Adipose tissue (tissue), 3 donors: ENCODE data around the gene RYR2. TPM values are rescaled to one million over a fixed set of nuclear protein-coding genes. Genes with fewer than 3 reads are reported as not detected.

Experiments used
- H3K27ac ChIP-seq: one replicate; pipeline ENCODE4 v1.5.1; 2013; ENCODE audit warnings: low read depth, low read length
- WGBS, 3 donors: extraction: QIAGEN DNeasy Blood & Tissue Kit; methylation state at CpG; one replicate each; pipeline ENCODE4 v1.1.7; 2013; 5-methylcytosine and 5-hydroxymethylcytosine counted together
- polyA plus RNA-seq, 3 donors: library from polyadenylated mRNA; stranded (reverse); fragments of 200-250 nt; gene quantifications; one replicate each; pipeline ENCODE4 v1.2.3, GENCODE V29; 2013
- donor health status: healthy with polysubstance abuse.
- donor health status: Bipolar disorder and iron deficiency.
- donor health status: healthy.

Gene RYR2
- polyA plus RNA-seq, 3 donors: 0.23 to 1.1 (median 0.36) TPM

DNA sequence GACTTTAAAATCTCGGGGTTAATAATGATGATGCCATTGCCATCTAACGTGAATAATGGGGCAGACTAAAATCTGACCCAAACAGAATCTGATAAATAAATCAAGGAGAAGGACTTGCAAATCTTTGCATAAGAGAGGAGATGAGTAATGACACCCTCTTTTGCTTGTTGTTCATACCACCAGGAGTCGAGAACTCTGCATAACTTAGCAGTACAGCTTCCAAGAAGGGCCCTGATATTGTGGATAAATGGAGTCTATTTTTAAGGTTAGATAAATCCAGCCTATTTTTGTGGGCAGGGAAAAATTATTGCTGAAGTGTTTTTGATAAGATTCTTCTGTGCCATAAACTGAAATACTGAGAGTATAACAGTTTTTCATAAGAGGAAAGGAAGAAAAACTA, 17.3 kb downstream of the RYR2 start:
- H3K27ac ChIP-seq: no peak overlapping the region
- WGBS, 3 donors: 66 to 74% (median 66%) methylated on average over 3 of the region's 3 CpGs

DNA sequence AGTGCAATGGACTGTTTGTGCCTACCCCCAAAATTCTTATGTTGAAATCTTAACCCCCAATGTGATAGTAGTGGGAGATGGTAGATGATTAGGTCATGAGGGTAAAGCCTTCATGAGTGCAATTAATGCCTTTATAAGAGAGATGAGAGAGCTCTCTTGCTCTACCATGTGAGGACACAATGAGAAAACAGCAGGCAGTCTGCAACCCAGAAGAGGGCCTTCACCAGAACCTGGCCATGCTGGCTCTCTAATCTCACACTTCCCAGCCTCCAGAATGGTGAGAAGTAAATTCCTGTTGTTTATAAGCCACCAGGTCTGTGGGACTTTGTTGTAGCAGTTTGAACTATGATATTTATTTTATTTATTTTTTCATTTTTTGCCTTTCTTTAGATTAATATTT, 21.0 kb downstream of the RYR2 start:
- H3K27ac ChIP-seq: no peak overlapping the region

DNA sequence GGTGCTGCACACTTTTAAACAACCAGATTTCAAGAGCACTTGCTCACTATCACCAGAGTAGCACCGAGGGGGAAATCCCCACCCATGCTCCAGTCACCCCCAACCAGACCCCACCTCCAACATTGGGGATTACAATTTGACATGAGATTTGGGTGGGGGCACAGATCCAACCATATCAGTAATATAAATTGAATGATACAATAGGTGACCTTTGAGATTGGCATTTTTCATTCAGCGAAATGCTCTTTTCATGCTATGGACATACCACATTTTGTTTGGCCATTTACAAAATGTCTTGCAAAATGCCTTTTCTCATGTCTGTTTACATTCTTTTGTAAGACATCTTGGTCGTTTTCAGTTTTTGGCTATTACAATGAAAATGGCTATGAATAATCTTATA, 23.9 kb downstream of the RYR2 start:
- 62 to 82% (median 81%) methylated on average over 3 of the region's 3 CpGs for WGBS, 3 donors
- H3K27ac ChIP-seq: no peak overlapping the region

DNA sequence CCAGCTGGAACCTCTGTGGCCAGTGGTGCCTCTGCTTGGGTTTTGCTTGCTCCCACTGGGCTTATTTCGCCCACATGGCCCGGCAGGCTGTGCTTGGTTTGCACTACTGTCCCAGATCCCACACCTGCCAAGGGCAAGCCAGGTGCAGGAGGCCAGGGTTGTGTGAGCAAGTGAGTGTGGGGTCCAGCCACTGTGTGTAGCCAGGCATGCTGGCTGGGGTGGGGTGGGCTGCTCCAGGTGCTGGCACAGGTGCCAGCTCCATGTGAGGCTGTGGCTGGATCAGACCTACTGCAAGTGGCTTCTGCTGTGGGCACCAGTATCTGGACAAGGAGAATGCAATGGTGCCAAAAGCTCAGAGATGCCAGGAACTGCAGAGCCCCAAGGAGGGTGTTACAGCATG, 28.5 kb downstream of the RYR2 start:
- no peak overlapping the region for H3K27ac ChIP-seq

DNA sequence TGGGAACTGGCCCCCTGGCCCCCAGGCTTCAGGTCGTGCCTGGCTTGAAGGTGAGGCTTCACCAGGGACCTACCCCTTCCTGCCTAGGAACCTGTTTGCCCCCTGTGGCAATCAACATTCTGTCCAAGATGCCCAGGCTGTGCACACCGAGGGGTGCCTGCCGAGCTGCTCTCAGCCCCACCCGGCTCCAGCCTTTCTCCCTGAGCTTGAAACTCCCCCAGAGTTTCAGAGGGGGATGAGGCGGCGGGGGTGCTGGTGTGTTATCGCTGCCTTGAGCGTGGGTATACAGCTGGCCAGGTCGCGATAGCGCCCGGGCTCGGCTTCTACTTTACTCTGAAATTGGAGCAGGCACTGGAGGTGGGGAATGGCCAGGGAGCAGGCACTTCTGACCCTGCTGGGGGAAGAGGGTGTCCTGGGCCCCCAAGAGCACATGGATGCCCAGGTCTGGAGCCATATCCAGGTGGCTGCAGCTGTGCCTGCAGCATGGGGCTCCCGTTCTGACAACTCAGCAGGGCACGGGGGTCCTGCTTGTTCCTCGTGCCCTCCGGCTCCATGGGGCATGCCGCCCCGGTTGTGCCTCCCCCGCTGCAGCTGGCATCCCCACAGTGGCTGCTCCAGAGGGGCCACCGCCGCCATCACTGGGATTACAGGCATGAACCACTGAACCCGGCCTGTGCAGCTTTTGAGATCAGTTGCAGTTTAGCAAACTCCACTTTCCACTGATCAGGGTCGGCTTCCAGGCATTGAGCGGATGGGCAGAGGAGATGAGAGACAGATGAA, 29.8 kb downstream of the RYR2 start:
- WGBS, 3 donors: 83 to 86% (median 85%) methylated on average over 25 of the region's 25 CpGs
- no peak overlapping the region for H3K27ac ChIP-seq

More for the DNA sequence above, 28.5 kb downstream of the RYR2 start:
- WGBS, 3 donors: 90 to 100% (median 90%) methylated on average over 2 of the region's 2 CpGs

DNA sequence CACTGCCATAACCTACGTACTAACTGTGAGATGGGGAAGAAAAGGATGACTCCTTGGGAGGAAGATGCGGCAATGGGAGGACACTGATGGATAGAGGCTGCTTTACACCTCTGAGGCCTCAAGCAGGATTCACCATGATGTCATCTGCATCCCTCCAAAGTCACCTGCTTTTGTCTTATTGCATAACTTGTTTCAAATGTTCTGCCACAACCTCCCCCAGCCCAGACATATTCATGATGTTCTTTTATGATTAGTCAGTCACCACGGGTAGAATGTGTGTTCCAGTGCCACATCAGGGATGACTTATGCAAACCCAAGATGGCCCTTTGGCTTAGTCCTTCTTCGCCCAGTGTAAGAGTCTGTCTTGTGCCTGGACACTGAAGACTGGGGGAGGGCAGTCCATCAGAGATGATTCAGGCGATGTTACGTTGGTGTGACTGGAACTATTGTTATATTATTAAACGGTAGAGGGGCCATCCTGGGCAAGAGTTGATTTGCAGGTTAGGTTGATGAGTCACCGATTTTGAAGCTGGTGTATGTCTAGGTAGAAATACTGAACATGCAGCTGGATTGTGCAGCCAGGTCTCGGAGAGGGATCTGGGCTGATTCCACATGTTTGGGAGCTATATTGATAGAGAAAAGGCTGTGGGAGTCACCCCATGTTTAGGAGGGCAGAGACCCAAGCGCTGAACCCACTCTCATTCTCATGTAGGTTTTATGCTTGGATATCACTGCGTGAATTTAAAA, 32.6 kb downstream of the RYR2 start:
- H3K27ac ChIP-seq: no peak overlapping the region
- 82 to 90% (median 89%) methylated on average over 11 of the region's 11 CpGs for WGBS, 3 donors

DNA sequence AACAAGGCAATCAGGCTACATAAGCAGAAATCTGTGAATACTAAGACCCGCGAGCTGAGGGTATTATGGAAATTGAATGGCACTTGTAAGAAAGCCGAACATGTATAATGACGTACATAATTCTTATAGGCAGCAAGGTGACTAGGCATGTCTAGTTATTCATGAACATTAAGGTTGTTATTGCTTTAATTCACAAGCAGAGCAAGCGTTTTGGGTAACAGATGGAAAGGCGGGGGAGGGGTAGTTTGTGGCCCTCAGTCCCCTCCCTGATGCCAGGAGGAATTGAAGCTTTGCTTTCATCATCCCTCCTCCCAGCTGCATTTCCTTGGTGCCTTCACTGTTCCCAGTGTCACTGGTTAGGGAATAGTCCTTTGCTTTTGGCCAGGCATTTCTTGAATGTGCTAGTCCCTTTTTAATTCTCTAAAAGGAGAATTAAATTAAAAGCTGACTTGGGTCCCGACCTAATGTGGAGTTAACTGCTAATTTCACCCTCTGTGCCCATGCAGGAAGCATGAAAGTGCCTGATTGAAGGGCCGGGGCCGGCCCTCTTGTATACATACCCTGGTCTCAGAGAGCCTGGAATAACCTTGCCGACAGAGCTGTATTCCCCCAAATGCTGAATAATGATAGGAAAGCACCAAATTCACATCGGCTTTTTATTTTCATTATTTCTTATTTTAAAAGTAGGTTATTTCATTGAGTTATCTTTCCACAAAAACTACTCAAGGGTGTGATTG, 42.5 kb downstream of the RYR2 start:
- H3K27ac ChIP-seq: no peak overlapping the region
- 74 to 82% (median 78%) methylated on average over 11 of the region's 11 CpGs for WGBS, 3 donors

DNA sequence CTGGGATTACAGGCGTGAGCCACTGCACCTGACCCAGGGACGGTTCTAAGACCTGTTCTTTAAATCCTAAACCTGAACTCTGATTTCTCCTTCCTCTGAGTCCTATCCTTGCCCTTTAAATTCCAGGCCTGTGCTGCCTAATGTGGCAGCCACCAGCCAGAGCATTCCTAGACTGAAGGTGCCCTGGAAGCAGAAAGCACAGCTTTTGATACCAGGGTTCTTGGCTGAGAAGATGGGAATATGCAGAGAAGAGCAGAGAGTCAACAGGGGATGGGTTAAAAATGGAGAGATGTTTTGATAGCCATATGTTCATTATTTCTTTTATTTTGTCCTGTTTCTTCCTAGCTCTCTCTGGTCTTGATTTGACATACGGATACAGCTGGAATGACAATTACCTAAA, 49.7 kb downstream of the RYR2 start:
- H3K27ac ChIP-seq: no peak overlapping the region
- WGBS, 3 donors: 92 to 93% (median 93%) methylated on average over 3 of the region's 3 CpGs

DNA sequence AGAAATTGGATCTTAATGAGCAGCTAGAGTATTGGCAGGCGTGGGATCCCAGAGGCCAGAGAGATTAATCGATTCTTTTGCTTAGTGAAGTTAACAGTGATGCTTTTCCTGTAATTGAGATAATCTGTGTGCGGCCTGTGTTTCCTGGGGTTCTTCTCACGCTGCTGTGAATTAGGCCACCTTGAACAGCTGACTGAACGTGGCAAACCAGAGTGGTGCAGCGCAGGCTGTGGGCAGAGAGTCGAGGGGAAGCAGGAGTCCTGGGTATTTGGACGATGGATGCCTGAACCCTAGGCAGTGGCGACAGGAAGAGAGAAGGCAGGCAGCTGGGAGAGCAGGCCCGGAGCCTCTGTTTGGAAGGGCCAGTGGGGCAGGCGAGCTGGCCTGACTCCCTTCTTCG, 51.7 kb downstream of the RYR2 start:
- no peak overlapping the region for H3K27ac ChIP-seq
- WGBS, 3 donors: 48 to 83% (median 82%) methylated on average over 12 of the region's 12 CpGs

DNA sequence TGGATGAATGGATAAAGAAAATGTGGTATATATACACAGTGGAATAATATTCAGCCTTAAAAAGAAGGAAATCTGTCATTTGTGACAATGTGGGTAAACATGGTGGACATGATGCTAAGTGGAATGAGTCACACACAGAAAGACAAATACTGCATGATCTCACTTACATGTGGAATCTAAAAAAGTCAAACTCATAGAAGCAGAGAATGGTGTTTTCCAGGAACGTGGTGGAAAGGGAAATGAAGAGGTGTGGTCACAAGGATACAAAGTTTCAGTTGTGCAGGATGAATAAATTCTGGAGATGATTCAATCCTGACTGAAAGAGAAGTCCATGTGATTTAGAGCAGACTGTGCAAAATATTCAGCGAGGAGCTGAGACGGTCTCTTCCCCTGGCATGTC, 56.6 kb downstream of the RYR2 start:
- WGBS, 3 donors: 64 to 69% (median 67%) methylated on average over 3 of the region's 3 CpGs
- no peak overlapping the region for H3K27ac ChIP-seq

DNA sequence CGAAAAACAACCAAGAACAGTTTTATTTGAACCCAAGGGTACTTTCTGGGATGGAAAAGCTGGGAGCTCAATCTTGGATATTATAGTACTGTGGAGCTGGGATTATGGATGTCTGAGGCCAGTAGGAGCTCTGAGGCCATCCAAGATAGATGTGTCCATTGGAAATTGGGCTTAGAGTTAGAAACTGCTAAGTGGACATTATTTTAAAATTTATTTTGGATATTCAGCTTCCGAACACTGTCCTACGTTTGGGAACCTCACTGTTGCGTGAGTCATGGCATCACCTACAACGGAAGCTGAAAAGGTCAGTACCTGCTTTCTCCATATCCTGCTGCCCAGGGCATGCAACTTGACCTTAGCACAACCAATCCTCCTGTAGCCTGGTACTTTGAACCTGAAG, 61.0 kb downstream of the RYR2 start:
- 90 to 95% (median 91%) methylated on average over 5 of the region's 5 CpGs for WGBS, 3 donors
- H3K27ac ChIP-seq: no peak overlapping the region

DNA sequence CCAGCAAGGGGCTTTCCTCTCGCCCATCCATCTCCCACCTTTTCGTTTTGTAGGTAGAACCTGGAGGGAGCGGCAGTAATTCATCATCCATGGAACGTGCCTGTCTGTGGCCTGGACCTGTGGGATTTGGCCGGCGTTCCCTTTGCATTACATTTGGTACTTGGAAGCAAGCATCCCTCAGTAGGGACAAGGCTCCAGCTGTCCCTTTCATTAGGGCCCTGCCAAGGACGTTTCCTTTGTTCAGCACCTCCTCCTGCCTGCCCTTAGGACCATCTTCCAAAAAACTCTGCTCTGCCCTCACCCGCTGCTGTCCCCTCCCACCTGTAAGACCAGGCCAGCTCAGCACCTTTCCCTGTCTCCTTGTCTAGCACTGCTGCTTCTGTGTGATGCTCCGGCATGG, 62.1 kb downstream of the RYR2 start:
- WGBS, 3 donors: 83 to 89% (median 88%) methylated on average over 9 of the region's 9 CpGs
- no peak overlapping the region for H3K27ac ChIP-seq

DNA sequence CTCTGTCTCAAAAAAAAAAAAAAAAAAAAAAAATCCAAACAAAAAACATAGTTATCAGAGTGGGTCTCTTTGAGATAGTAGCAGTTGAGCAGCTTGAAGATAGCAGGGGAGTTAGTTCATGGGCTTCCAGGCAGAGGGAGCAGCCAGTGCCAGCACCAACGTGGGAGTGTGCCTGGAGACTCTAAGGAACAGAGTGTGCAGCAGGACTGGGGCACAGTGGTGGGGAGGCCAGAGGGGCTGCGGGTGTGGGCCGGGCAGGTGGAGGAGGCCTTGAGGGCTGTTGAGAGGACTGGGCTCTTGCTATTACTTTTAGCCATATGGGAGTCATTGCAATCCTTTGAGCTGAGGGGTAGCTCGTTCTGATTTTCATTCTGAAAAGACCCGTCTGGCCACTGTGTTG, 63.8 kb downstream of the RYR2 start:
- no peak overlapping the region for H3K27ac ChIP-seq
- 66 to 73% (median 71%) methylated on average over 5 of the region's 5 CpGs for WGBS, 3 donors

DNA sequence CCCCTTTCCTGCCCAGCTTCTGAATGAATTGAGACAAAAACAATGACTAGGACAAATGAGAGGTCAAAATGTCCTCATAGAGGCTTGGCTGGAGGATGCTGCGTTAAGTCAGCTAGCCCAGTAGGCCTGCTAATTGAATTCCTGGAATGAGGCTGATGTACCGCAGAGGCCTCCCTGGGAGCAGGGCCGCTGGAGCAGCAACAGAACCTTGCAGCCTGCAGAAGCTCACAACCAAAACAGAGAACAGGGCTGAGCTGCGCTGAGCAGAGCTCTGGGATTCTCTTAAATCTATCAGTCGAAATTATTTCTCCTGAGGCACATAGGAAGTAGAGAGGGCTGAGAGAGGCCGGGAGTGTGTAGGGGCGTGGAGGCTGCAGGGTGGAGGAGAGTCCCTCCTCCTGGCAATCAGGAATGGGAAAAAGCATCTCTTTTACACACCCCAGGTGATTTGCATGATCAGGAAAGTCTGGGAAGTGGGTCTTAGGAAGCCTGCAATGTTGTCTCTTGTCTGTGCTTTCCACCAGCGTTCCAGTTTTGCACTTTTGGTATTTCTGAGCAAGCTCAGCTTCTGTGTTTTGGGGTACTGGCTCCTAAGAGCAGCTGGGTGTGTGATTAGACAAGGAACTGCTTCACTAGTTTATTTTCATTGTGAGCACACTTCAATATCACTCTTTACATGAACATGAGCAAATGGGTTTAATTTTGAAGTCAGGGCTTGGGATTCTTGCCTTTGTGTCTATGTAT, 66.5 kb downstream of the RYR2 start:
- no peak overlapping the region for H3K27ac ChIP-seq
- WGBS, 3 donors: 49 to 73% (median 53%) methylated on average over 8 of the region's 8 CpGs

DNA sequence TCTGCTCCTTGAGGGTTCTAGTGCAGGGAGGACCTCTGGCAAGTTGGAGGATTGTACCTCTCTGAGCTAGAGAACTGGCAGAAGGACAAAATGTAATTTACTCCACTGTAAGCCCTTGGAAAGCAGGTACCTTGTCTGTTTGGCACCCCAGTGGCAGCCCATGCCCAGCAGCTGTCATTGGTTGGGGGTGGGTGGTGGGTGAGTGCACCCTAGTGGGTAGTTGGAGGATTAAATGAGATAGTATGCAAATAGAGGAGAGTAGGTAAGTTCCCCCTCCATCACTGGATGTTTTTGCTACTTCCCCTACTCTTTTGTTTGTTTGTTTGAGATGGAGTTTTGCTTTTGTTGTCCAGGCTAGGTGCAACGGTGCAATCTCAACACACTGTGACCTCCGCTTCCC, 69.8 kb downstream of the RYR2 start:
- WGBS, 3 donors: 49 to 88% (median 63%) methylated on average over 2 of the region's 2 CpGs
- H3K27ac ChIP-seq: no peak overlapping the region

DNA sequence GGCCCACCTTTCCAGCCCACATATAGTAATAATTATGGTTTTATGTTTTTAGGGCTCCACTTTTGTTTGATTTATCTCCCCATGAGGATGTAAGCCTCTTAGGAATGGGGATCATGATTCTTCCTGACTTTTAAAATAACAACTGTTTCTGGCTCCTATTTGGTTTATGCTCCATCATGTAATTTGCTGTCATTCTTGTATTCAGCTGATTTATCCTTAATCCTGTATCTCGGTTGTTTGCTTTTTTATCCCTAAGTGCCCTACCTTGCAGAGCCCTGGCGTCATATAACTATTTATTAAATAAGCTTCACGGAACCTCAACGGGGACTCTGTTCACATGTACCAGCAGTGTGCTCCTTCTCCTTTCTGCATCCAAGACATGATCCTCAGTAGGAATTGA, 70.7 kb downstream of the RYR2 start:
- no peak overlapping the region for H3K27ac ChIP-seq
- 73 to 83% (median 77%) methylated on average over 4 of the region's 4 CpGs for WGBS, 3 donors

DNA sequence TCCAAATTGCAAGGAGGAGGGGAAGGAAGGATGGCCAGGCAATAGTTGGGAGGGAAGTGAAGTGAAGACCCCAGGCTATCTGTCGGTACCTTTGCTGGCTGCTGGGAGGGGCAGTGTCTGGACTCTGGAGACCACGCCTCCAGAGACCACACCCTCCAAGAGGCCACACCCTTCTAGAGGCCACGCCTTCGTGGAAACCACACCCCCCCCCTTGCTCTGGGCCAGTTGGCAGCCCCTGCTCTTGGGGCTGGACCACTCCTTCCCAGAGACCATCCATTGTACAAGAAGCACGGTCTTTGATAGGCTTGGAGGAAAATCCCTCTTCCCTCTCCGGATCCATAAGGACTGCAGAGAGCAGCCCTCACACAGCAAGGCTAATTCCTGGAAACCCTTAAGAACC, 73.1 kb downstream of the RYR2 start:
- WGBS, 3 donors: 58 to 67% (median 64%) methylated on average over 6 of the region's 6 CpGs
- no peak overlapping the region for H3K27ac ChIP-seq

DNA sequence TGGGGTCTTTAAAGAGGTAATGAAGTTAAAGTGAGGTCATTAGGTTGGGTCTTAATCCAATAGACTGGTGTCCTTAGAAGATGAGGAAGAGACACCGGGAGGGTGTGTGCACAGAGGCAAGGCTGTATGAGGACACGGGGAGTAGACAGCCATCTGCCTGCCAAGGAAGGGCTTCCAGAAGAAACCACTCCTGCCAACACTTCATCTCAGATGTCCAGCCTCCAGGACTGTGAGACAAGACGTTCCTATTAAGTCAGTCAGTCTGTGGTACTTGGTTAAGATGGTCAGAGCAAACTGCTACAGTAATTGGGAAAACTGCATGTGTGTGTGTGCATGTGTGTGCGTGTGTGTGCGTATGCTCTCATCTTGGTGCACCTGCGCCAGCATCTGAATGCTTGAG, 77.1 kb downstream of the RYR2 start:
- 87 to 89% (median 87%) methylated on average over 6 of the region's 6 CpGs for WGBS, 3 donors

DNA sequence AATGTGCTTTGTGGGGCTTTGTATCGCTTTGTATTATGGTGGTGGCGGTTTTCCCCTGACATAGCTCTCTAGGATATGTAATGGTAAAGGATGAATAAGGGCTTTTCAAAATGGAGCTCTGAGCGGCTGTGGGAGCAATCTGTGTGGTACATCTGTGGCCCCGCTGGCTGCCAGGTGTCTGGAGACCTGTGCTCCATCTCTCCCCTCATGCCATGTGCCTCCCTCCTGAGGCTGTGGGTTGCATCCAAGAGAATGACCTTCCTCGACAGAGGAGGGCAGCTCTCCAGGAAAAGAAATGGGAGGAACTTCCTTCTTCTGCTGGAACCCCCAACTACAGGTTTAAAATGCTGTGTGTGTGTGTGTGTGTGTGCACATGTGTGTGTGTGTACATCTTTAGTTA, 78.7 kb downstream of the RYR2 start:
- 71 to 83% (median 81%) methylated on average over 5 of the region's 5 CpGs for WGBS, 3 donors
- H3K27ac ChIP-seq: no peak overlapping the region

More for the DNA sequence above, 77.1 kb downstream of the RYR2 start:
- no peak overlapping the region for H3K27ac ChIP-seq
